GM21390 (cell line): ENCODE data around the gene DHRS7.

Source experiments
- ATAC-seq: cut with Tn5 transposase; IDR thresholded peaks from one replicate; pipeline ENCODE4 v1.9.1; 2021; ENCODE audit not compliant: unreplicated experiment

DHRS7 gene

GRCh38 chr14:60164712-60165546 is at the start of gene DHRS7:
DHRS7 (minus strand) TSS chr14:60165398; CDS start chr14:60165309, 89 bp downstream.
- peak; percentile 90 for ATAC-seq

GRCh38 chr14:60214415-60215126 is 49.4 kb upstream of the DHRS7 start:
- no peak for ATAC-seq

GRCh38 chr14:60214003-60214402 is 48.8 kb upstream of the DHRS7 start:
- no peak for ATAC-seq

- peak; percentile 88 for ATAC-seq
These were observed 47.5 kb upstream of the DHRS7 start for GRCh38 chr14:60212503-60213371.

- ATAC-seq, result no peak
These were observed 46.0 kb upstream of the DHRS7 start for GRCh38 chr14:60211153-60211552.

GRCh38 chr14:60210703-60211102 is 45.5 kb upstream of the DHRS7 start:
- no peak for ATAC-seq

GRCh38 chr14:60206837-60207533 is 41.8 kb upstream of the DHRS7 start:
- no peak for ATAC-seq

GRCh38 chr14:60206249-60206670 is 41.1 kb upstream of the DHRS7 start:
- ATAC-seq, result no peak

GRCh38 chr14:60204843-60205774 is 39.9 kb upstream of the DHRS7 start:
- peak; percentile 59 for ATAC-seq

- ATAC-seq, result peak; percentile 77
These were observed 39.1 kb upstream of the DHRS7 start for GRCh38 chr14:60204104-60204842.

- ATAC-seq, result no peak
These were observed 34.1 kb upstream of the DHRS7 start for GRCh38 chr14:60199321-60199720.

GRCh38 chr14:60197629-60198303 is 32.6 kb upstream of the DHRS7 start:
- no peak for ATAC-seq

GRCh38 chr14:60196291-60196690 is 31.1 kb upstream of the DHRS7 start:
- no peak for ATAC-seq

- ATAC-seq, result peak; percentile 55
These were observed 30.1 kb upstream of the DHRS7 start for GRCh38 chr14:60195179-60195810.

- ATAC-seq, result peak; percentile 50
These were observed 25.0 kb upstream of the DHRS7 start for GRCh38 chr14:60189923-60190840.

GRCh38 chr14:60188696-60189095 is 23.5 kb upstream of the DHRS7 start:
- no peak for ATAC-seq

GRCh38 chr14:60188115-60188514 is 22.9 kb upstream of the DHRS7 start:
- ATAC-seq, result no peak
